Fibroblast of upper back skin (primary cell): Measurements from ENCODE around the gene GRM1.

Experiments
- DNase-seq: peaks from one replicate; pipeline ENCODE4 v3.0.0-alpha.2; 2013

GRM1 gene

DNA sequence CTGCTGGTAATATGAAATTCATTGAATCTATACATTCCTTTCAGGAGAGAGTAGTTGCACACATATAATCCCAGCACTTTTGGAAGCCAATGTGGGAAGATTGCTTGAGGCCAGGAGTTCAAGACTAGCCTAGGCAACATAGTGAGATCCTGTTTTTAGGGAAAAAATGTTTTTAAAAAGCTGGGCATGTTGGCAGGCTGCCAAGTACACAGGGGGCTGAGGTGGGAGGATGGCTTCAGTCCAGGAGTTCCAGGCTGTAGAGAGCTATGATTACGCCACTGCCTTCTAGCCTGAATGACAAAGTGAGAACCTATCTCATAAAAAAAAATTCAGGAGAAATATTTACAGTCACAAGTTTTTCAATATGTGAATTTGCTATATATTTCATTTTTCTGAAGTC, 71.9 kb downstream of the GRM1 start:
- no peak for DNase-seq

DNA sequence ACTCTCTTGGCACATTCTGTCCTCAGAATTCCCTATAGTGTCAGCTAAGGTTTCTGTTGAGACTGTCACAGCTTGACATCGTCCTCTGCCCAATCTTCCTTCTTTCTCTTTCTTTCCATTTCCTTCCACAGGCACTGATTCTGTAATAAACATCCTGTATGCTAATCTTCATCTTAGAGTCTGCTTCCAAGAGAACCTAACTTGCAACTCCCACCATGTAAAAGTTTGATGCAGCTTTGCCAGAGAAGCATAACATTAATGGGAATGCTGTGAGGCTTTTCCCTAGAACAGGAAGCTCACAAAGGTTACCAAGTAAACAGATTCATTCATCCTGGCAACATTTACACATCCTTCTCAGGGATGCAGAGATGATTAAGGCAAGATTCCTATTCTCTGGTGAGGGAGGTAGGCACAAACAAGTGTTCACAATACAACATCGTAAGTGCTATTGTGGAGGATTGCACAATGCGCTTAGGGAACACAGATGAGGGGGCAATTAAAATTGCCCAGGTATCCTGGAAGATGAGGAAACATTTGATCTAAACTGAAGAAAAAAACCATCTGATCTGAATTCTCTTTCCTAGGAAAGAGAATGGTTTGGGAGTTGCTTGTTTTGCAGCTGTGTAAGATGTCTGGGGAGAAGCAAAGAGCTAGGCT, 74.7 kb downstream of the GRM1 start:
- no peak for DNase-seq

DNA sequence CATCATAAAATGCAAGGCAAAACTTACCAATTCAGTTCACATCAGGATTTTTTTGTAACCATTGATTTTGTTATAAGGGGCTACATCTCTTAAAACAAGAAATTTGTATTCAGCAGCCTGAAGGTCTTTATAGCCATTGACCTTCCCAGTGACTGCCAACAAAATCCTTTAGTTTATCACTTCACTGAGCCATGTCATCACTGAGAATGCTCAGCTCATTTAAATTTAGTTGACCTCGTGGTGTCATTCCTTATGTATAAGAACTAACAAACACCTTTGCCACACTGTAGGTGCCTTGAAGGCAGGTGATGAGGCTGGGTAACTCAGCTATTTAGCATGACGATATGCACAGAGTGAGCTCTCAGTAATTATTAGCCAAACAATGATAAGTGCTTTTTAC, 77.7 kb downstream of the GRM1 start:
- DNase-seq: no peak

DNA sequence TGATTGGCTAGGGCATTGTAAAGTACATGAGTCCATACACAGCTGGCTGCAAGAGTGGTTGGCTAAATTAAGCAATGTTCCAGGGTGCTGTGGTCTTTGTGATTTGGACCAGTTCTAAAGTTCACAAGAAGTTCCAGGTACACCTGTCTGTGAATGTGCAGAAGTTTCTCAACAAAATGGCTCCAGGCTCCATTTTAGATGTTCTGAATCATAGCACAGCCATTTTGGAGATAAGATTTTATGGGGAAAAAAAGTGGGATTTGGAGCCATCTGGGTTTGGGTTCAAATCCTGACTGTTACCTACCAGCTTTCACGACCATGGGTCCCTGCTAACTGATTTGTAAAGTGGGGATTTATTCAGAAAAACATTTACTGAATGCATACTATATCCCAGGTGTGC, 82.1 kb downstream of the GRM1 start:
- no peak for DNase-seq

DNA sequence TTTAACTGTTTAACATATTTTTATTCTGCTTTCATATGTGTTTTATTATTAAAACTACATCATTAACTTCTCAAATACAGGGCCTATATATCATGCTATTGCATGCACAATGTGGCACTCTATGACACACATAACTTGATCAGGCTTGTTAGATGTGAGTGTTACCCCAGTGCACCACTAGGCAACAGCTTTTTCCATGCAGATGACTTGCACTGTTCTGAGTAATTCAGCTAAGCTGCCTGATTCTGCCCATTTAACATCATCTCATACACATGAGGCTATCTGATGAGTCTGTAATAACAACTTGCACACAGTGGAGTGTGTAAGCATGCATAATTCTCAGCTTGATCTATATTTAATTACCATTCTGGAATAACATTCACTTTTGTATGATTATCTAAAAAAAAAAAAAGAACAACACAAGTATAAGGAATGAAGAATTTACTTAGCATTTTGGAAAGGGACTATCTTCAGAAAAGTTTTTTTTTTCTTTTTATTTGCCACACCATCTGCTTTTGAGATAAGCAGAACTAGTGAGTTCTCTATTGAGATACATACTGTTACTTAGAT, 83.1 kb downstream of the GRM1 start:
- DNase-seq: no peak

DNA sequence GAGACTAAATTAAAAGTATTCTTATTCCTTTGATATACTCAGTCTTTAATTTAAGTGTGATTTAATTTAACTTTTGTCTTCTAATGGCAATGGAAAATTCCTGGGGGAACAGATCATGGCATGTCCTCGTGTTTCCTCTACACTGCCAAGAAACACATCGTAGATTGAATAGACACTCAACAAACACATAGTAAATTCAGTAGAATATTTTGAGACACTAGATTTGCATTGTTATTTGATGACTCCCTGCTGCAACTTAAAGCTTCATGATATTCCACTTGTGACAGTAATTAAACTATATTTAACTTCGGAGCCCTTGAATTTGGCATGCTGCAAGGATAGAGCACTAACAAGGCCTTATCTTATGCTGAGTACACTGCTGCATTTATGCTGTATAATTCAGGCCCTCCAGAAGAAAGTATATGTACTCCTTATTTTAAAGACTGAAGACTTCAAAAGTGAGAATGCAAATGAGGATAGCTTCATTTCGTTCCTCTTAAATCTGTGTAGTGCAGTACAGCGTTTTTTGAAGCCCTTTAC, 84.3 kb downstream of the GRM1 start:
- no peak for DNase-seq

DNA sequence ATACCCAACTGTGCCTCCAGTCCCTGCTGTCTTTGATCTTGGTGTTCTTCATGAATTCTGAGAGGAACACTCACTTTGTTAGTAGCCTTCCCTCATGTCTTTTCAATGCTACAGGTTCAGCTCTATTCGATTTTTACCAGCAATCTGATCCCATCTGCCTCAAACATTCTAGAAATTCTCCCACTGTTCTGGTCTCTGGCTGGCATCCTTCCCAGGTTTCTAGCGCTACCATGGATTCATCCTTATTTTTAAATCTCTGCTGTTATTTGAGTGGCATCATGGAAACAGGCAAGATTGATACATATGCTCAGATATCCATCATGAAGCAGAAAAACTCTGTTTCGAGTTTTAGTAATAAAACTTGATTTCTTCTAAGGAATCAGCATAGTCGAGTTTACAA, 94.8 kb downstream of the GRM1 start:
- no peak for DNase-seq

DNA sequence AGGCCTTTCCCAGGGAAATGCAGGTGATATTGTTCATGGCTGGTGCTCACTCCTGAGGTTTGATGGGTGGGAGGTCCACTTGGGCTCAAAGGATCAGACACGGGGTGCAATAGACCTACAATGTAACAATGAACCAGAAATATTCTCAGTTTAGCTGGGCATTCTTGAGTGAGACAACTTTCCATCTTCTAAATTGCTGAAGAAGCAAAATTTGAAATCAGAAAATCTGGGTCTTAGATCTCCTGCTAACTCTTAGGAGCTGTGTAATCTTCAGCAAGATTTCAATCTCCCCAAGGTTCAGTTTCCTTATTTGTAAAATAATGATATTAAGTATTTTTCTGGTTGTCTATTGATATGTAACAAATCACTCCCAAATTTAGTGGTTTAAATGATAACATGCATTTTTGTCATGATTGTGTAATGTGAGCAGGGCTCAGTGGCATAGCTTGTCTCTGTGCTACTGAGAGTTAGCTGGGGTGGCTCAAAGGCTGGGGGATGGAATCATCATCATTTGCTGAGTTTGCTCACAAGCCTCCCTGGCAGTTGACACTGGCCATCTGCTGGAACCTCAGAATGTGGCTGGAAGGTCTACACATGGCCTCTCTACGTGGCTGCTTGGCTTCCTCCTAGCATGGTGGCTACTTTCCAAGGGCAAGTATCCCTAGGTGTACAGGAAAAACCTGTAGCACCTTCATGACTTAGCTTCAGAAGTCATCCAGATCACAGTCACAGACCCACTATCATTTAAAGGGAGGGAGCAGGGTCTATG, 98.8 kb downstream of the GRM1 start:
- DNase-seq: no peak

DNA sequence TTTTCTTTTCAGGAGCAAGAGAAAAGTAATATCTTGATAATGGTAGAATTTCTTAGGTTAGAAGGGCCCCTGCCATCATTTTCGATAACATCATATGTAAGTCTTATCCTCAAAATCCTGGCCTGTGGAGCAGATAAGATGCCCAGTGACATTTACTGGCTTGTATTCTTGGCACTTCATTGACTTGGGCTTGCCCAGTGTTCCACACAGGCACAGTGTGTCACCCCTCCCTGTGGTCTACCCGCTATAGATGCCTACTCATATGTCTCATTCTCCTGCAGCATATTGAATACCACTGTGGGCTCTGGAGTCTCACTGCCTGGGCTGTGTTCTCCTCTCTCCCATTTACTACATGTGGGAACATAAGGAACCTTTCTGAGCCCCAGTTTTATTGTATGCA, 105.0 kb downstream of the GRM1 start:
- no peak for DNase-seq

DNA sequence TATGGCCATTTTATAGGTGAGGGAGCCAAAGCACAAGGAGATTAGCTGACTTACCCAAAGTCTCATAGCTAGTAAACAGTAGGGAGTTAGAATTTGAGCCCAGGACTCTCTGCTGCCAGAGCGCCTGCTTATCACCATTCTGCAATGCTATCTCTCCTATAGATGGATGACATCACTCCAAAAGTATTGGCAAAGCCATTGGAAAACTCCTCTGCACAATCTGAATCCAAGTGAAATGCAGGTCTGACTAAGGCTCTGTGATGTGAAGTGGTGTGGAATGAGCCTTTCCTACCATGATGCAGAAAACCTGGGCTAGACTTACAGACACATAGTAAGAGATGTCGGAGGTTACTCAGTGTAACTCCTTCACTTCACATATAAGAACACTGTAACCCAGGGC, 106.3 kb downstream of the GRM1 start:
- no peak for DNase-seq

DNA sequence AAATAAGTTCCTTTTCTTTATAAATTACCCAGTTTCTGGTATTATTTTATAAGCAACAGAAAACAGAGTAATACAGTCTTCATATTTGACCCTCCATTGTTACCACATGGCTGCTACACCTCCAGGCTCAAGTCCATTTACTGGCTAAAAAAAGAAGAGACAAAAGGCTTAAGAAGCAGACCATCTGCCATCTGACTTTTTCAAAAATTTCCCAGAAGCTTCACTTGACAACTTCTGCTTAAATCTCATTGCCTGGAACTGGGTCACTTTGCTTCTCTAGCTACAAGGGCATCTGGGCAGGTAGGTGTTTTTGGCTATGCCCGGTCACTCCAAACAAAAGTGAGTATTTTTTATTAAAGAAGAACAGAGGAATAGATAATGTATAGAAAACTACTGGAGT, 118.0 kb downstream of the GRM1 start:
- DNase-seq: no peak

DNA sequence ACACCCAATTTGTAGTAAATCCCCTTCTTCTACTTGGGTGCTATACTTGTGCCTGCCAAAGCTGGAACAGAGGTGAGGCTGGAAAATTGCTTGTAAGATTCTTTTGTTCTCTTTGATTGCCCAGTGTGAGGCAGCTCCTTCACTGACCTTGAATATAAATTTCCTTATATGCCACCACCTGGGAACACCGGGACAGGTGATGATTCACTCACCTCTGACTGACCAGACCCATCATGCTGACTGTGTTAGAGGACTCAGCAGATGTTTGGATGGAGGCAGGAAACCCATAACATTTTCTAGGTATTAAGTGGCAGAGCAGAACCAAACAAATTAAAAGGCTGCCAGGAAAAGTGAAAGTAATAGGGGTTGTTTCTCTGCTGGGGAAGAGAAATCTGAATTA, 120.9 kb downstream of the GRM1 start:
- no peak for DNase-seq

DNA sequence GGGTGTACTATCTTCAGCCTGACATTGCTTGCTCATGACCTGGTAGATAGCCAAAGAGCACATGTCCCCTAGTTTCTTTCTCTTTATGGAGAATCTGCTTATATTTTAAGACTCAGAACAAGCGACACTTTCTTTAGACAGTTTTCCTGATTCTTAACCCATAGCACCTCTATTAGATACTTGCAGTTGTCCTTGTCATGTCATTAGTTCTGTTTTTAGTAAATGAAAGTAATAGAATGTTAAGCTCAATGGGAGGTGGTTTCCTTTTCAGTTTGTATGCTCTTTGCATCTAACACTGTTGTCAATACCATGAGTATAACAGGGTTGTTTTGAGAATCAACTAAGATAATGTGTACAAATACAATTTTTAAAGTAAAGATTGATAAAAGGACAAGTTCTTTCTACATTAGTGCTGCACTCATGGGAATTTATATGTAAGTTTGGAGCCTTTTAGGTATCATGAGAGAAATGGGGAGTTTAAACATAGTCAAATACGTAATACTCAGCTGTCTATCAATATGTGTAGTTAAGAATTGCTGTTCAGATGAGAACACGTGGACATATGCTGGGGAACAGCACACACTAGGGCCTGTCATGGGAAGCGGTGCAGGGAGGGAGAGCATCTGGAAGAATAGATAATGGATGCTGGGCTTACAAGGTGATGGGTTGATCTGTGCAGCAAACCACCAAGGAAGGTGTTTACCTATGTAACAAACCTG, 124.3 kb downstream of the GRM1 start:
- no peak for DNase-seq

DNA sequence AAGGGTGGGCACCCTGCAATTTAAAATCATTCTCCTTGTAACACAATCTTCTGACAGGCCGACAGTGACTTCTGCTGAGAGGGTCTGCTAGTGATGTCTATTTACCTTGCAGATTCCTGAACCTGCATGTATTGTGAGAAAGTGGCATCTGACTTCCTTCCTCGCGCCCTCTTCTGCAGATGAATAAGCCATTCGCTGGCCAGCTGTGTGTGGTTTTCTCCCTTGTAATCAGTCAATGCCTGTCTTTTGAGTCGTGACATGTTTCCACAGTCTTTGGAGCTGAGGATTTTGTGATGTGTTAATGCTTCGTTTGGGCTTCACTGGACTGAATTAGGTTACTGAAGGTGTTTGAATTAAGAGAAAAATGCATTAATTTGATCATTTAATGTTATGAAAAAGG, 125.3 kb downstream of the GRM1 start:
- no peak for DNase-seq

DNA sequence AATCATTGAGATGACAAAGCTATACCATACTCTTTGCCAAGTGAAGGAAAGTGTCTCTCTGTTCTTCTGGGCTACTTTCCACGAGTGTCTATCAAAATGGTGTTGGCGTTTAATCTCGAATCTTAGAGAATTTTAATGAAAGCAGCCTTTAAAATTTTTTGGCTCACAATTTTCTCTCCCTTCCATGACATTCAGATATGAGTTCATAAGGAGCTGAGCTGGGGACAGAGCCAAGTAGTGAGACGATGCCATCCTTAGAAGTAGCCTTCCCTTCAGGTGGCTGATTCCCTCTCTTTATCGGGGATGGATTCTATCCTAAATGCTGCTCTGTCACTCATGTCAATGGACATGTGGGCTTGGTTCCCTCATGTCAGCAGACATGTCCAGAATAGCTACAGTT, 132.8 kb downstream of the GRM1 start:
- no peak for DNase-seq

DNA sequence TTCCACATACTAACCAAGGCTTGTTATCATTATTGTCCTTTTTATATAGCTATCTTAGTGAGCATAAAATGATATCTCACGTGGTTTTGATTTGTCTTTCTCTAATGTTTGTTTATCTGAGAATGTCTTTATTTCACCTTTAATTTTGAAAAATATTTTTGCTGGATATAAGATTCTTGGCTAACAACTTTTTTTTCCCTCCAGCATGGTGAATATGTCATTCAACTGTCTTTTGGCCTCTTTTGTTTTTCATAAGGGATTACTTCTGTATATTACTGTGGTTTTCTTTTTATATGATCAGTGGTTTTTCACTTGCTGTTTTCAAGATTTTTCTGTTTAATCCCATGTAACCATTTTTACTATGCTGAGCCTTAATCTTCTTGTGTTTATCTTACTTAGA, 141.0 kb downstream of the GRM1 start:
- DNase-seq: no peak

DNA sequence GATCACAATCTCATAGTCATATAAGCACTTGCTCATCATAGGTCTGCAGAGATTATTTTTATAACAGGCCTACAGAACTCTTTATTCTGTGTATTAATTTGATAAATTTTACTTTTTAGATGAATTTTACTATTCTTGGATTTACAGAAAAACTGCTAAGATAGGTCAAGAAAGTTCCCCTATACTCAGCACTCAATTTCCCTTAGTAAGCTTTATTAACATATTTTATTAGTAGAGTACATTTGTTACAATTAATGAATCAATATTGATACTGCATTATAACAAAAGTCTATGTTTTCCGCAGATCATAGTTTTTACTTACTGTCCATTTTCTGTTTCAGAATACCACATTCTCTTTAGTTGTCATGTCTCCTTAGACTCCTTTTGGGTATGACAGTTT, 148.9 kb downstream of the GRM1 start:
- no peak for DNase-seq

DNA sequence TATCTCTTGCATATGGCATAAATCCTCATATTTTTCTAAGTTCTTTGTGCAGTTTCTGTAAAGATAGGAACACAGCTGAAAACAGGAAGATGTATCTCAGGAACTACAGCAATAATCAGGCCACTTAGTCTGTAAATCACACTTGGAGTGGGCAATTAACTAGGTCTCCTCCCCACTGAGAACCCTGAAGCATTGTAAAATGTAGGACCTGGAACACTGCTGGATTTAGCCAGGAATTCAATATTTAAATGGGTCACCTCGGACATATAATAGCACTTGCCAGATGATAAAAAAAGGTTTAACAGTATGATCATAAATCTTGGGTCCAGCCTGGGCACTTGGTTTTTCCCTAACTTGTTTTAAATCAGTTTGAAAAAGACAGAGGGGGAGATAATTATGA, 155.0 kb downstream of the GRM1 start:
- no peak for DNase-seq

DNA sequence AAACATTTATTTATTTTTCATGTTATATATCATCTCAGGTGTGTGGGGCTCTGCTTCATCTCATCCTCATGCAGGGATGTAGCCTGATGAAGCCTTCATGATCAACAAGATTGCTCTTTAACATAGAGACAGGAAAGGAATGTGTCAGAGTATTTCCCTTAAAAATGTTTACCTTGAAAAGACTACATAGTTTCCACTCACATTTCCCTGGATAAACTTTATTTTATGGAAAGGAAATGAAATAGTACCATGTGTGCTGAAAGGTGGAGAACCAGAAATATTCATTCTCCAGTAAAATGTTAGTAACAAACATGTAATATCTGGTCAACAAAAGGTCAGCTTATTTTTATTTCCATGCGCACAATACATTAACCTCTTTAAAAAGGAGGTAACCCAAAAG, 155.8 kb downstream of the GRM1 start:
- no peak for DNase-seq

DNA sequence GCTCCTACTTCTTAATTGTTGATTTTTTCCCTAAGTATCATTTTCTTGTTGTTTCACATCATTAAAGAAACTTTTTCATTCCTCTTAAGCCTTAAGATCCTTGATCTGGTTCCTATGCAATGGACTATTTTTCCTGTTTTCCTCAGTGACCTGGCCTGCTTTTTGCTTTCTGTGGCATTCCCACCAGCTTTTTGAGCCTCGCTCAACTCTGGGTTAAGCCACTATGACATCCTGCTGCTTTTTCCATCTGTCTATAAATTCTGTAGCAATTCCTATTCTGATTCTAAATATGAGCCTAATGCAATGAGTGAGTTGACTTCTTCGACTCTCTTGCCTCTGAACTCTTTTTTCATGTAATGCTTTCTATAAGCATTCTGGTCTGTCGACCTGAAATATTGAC, 160.3 kb downstream of the GRM1 start:
- DNase-seq: no peak

DNA sequence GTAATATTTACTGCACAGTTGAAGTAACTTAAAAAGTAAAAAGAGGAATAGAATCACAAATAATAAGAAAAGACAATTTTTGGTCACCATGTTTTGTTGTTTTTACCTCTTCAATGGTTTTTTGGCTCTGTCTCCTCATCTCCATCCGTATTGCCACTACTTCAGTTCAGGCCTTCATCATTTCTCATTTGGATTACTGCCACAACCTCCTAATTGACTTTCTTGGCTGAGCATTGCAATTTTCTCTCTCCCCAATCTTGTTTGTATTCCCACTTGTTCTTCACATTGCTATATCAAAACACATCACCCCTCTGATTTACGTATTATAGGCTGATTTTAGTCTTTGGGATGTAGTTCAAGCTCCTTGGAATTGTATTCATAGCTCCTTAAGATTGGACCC, 161.7 kb downstream of the GRM1 start:
- DNase-seq: no peak

DNA sequence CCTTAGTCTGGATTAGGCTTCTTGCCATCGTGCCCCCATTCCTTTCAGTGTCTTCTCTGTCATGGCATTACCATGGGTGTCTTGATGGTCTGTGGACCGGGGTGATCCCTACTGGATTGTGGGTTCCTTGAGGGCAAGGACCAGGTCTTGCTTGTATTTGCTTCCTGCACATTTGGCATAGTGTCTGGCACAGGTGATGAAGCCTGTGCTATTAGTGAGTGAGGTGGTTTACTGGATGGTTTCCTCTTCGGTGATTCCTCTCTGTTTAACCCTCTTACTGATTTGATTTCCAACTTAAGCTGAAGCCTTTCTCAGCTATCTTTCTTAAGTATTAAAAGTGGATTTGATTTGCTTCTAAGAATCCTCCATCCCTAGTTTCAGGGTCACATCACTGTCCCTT, 162.3 kb downstream of the GRM1 start:
- no peak for DNase-seq

DNA sequence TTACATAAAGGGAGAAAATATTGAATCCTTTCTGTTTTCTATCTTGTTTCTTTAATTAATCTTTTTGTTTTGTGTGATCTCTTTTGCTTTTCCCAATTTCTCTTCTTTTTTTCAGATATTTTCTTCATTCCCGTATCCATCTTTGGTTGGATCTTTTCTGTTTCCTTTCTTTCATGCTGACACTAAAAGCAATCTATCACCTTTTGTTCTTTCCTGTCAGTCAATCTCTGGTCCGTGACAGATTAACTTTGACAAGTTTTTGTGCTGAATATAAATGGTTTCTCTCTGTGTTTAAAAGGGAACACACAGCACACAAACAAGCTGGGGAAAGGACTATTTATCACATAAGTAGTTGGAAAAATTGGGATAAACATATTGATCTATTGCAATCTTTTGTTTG, 162.8 kb downstream of the GRM1 start:
- DNase-seq: no peak

DNA sequence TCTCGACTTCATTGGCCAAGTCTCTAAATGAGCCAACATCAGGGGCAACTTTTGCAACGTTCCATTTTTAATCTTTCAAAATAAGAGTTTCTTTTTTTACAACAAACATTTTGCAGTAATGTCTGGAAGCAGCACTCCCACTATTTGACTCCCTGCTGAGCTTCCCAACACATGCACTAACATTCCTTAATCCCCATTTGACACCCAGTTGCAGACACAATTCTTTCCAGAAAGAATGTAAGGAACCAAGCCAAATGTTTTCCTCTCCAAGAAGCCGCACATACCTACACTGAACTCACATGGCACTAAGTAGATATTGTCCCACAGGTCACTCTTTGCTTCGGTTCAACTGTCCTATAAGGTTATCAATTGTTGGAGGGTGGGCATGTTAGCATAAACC, 165.6 kb downstream of the GRM1 start:
- peak; percentile 16 for DNase-seq
